Transverse colon (tissue), 3 donors: ENCODE data around the gene YRDC.

Experiments
- POLR2A ChIP-seq: fragments of 450-650 bp; IDR thresholded peaks from one replicate; pipeline ENCODE4 v1.6.1; 2016; ENCODE audit warnings: antibody characterized with exemption, mild to moderate bottlenecking, moderate library complexity
- TF ChIP-seq, protein P1 (sequence below), 5 experiments: fragments of 200-600 bp in 3 of 5; fragments of 450-650 bp in 2 of 5; sonication (generic) in 3 of 5; IDR thresholded peaks; 1 replicate in 2 of 5; 2 replicates in 3 of 5; pipeline ENCODE4 v1.5.1; 2016 to 2017; ENCODE audit warnings: antibody characterized with exemption in 5 of 5, inconsistent platforms in 3 of 5, mild to moderate bottlenecking in 2 of 5, moderate library complexity in 1 of 5

DNA sequence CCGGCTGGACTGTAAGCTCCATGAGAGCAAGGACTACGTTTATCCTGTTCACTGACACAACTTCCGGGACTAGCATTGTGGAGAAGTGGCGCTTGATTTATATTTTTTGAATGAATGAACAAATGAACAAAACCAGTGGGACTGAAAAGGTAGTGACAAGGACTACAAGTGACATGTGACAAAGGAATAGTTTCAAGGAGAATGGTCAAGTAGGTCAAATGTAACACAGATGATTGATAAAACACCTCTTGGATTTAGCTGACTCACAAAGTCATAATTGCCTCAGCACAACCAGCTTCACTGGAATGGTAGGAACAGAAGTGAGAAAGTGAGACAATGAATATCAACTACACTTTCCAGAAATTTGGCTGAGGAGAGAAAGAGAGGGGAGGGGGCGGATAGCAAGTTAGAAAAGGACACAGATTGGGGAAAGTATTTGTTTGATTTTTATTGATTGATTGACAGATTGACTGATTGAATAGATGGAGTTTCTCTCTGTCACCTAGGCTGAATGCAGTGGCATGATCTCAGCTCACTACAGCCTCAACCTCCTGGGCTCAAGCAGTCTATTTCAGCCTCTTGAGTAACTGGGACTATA is 37.1 kb upstream of the YRDC start:
- TF ChIP-seq, protein P1, sequence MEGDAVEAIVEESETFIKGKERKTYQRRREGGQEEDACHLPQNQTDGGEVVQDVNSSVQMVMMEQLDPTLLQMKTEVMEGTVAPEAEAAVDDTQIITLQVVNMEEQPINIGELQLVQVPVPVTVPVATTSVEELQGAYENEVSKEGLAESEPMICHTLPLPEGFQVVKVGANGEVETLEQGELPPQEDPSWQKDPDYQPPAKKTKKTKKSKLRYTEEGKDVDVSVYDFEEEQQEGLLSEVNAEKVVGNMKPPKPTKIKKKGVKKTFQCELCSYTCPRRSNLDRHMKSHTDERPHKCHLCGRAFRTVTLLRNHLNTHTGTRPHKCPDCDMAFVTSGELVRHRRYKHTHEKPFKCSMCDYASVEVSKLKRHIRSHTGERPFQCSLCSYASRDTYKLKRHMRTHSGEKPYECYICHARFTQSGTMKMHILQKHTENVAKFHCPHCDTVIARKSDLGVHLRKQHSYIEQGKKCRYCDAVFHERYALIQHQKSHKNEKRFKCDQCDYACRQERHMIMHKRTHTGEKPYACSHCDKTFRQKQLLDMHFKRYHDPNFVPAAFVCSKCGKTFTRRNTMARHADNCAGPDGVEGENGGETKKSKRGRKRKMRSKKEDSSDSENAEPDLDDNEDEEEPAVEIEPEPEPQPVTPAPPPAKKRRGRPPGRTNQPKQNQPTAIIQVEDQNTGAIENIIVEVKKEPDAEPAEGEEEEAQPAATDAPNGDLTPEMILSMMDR (IDR thresholded peaks at IDR 0.05): no peak
- TF ChIP-seq POLR2A: no peak
